NCI-H1694 treated with DMSO at 0.1 percent for 48 hours (cell line): ENCODE data around the gene EDC4.
"Not testable (repeated sequence)": the region's sequence is repeated elsewhere in the genome, so short reads cannot be mapped to it uniquely, and the experiment has no call there.

ENCODE experiments used
- DNase-seq: peaks from one replicate; lab custom pipeline; 2025; lab: John Stamatoyannopoulos, UW

Gene EDC4

DNA sequence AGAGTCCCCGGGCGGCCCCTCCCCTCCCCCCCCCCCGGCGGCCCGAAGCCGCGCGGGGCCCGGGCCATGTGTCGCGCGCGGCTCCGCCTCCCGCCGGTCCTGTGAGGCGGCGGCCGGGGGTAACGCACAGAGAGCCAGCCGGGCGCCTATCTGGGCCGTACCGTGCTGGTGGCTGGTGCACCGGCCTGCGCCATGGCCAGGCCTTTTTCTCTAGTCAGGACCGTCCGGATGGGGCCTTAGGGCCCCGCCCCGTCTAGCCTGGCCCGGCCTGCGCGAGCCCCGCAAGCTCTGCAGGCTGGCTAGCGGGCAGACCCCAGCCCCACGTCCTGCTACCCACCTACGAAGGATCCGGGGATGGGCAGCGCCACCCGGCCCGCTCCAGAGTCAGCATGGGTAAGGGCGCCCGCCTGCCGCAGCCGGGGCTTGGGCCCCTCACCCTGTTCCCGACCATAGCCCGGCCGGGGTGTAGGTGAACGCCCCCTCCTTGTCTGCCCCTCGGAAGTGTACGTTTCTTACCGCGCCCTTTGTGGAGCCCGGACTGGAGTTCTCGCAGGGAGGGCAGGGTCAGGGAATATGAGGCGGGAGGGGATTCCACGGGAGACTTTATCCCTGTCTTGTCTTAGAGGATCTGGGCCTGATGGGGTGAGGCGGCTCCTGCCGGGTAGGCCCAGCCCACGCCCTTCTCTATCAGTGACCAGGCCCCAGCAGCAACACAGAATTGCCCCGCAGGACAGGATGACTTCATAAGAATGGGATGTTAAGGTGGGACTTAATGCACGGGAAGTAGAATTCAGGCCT, 25.6 kb upstream of the EDC4 start, which contains the start of gene CENPT:
Gene CENPT (minus strand): TSS at position 630 of the 798 bp plus-strand sequence. CDS start 13,834 bp downstream, outside the sequence.
- peak; percentile 31 for DNase-seq

DNA sequence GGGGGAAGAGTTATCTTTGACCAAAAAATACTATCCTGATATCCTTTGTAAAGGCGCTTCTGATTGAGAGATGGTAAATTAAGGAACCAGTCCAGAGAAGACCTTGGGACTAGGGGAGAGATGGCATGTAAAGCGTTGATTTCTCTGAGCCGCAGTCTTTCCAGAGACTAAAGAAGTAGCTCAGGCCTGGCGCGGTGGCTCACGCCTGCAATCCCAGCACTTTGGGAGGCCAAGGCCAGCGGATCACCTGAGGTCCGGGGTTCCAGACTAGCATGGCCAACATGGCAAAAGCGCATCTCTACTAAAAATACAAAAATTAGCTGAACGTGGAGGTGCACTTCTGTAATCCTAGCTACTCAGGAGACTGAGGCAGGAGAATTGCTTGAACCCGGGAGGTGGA, 24.7 kb upstream of the EDC4 start:
- no peak for DNase-seq

DNA sequence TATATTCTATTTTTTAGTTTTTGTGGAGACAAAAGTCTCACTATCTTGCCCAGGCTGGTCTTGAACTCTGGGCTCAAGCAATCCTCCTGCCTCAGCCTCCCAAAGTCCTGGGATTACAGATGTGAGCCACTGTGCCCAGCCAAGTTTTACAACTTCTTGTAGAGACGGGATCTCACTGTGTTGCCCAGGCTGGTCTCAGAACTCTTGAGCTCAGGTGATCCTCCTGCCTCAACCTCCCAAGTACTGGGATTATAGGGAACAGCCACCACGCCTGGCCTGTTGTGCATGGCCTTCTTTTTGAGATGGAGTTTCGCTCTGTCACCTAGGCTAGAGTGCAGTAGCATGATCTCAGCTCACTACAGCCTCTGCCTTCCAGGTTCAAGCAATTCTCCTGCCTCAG, 19.2 kb upstream of the EDC4 start:
- DNase-seq: no peak

DNA sequence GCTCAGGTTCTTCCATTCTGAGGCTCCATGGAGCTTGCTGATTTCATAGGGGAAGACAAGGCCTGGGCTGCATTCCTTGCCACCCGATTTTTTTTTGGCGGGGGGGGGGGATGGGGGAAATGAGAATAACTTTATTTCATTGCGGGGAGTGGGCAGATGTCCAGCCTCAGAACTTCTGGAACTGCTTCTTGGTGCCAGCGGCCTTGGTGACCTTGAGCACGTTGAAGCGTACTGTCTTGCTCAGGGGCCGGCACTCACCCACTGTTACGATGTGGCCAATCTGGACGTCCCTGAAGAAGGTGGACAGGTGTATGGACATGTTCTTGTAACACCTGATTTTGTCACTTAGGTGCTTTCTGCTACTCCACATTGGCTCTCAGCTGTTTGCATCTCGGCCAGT, 17.1 kb upstream of the EDC4 start:
- no peak for DNase-seq

DNA sequence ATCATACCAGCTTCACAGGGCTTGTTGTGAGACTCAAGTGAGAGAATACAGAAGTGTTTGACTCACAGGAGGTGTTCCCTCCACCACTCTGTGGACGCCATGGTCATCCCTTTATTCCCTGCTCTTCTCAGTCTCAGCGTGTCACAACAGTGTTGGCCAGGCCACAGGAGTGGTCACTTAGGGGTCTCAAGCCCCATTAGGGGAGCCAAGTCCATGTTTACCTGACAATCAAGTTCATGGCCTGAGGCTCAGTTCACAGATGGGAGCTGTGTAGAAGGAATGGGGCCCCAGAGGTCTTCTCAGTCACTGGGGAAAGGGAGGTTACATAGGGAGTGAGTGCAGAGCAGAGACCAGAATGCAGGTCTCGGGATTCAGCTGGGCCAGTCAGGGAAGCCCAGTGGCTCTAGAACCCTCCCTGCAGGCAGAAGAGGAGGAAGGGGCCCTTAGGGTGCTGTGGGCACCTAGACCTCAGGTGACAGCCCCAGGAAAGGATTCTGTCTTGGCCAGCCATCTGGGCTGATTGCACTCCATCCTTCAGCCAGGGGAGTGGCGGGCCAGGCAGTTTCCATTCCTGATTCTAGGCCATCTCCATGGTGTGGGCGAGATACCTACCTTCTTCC, 15.8 kb upstream of the EDC4 start:
- DNase-seq: no peak

DNA sequence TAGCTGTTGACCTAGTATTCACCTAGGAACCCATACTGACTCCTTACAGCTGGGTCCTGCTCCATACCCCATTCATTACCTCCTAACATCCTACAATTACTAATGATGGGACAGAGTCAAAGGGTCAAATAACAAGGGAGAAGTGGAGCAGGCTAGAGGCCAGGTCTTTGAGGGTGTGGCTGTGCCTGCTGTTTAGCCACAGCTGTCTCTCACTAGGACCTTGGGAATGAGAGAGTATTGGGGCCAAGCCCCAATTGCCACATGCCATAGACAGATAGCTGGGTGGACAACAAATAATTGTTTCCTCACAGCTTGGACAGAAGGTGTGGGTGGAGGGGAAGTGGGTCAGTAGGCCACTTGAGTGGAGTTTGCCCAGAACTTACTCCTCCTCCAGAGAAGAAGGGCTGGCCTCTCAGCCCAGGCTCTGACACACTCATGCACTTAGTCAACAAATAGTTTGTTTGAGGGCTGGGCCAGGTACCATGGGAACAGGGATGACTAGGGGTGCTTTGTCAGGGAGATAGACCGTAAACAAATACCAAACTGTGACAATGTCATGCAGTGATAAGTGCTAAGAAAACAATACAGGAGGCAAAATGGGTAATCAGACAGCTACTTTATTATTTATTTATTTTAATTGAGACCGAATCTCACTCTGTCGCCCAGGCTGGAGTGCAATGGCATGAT, 15.2 kb upstream of the EDC4 start:
- no peak for DNase-seq

DNA sequence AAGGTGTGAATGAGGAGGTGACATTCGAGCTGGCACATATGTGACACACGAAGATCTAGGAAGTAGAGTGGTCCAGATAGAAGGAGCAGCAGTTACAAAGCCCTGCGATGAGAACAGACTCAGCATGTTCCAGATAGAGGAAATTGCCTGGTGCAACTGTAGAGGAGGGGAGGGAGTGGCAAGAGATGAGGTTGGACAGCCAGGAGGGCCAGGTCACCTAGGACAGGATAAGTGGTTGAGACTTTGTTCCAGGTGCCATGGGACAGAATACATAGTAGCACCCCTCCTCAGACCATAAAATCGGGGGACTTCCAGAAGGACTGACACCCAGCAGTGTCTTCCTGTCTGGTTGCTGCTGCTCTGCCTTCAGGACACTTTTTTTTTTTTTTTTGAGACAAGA, 14.4 kb upstream of the EDC4 start:
- DNase-seq: no peak

DNA sequence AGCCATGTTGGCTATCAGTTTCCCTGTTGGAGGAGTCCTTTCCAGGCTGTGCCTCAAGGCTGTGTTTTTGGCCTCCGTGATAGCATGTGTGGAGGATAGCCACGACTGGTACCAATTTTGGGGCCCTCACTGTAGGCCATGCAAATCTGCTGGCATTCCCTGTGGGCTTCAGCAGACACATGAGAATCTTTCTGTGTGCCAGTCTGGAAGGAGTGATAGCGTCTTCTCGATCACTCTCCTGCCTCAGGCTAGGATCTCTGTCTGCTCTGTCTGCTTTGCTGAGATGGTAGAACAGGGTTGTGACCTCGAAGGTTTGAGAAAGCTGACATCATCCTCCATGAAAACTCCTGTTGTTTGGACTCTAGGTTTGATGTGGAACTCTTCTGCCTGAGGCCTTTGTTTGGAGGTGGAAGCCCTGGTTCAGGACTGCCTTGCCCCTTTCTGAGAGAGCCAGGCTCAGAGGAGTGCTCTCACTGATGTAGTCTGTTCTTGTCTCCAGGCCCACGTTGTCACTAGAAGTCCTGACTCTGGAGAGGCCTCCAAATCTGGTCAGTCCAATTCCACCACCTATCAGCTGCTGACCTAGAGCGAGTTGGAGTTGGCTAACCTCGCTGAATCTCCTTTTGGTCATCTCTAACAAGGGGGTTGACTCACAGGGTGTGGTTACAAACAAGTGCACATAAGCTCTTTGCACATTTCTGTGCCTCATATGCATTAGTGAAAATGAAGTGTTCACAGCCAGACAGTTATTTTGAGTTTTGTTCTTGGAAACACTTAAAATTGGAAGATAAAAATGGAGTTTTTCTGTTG, 12.1 kb upstream of the EDC4 start:
- DNase-seq: no peak

DNA sequence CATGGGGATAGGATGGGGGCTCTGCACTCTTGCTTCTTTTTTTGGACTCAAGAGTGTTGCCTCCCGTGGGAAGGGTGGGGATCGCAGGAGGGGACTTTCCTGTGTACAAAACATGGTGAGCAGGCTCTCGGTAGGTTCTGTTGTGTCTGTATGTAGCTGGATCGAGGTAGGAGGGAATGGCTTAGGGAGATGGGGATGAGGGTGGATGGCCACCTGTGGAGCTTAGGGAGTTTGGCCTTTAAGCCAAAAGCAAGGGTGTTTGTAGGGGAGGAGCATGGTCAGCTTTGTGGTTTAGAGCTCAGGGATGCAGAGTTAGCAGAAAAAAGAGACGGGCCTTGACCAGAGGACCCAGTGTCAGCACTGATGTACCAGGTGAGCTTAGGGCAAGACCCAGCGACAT, 11.0 kb upstream of the EDC4 start:
- DNase-seq: no peak

DNA sequence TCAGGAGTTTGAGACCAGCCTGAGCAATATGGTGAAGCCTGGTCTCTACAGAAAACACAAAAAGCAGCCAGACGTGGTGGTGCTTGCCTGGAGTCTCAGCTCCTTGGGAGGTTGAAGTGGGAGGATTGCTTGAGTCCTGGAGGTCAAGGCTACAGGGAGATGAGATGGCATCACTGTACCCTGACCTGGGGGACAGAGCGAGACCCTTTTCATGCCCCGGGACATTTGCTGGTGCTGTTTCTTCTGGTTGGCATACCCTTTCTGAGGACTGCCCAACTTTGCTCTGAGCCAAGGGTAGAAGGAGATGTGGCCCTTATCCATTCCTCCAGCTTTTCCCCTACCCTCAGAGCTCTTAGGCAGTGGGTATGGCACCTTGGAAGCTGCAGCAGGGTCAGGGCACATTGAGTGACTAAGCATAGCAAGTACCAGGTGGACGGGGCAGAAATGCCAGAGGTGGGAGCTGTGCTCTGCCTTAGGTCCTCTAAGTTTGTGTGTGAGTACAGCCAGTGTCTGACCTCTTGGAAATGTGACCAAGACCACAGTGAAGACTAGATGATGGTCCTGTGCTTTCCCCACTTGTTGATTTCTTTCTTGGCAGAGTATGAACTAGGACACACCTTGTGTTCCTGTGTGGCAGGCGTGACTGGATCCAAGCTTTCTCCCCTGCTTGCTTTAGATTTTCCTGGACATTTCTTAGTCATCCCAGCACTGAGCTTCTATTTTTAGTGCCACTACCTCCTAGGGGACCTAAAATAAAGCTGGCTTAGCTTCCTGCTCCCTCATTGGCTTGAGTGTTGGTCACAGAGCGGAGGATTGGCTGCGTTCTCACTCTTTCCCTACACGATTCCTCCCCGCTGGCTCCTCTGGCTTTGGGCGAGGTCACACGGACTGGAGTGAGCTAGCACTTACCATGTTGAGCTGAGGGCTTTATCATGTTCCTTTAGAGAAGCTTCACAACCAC, 9.9 kb upstream of the EDC4 start:
- DNase-seq: no peak

DNA sequence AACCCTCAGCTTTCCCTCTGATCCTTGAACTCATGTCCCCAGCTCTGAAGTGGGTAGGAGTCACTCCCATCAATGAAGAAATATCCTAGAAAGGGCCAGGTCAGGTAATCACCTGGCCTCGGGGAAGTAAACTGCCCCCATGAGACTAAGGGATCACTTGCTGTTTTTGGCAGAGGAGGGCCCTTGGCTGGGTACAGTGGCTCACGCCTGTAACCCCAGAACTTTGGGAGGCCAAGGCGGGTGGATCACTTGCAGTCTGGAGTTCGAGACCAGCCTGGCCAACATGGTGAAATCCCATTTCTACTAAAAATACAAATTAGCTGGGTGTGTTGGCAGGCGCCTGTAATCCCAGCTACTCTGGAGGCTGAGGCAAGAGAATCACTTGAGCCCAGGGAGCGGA, 8.8 kb upstream of the EDC4 start:
- DNase-seq: not testable (repeated sequence)

DNA sequence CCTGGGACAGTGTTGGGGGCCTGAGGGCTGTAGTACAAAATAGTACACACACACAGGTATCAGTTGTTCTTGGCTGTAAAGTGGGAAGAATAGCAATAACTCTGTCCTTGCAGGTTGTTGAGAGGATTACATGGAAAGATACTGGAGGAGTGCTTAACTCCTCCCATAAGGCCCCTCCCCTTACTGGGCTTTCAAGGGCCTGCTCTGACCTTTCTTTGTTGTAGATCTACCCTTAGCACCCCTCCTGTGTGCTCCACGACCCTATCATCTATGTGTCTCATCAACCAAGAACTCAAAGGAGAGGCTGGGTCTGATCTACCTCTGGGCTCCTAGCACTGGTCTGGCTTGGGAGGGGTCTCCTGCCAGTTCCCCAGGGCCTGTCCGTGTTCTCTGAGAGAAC, 8.3 kb upstream of the EDC4 start:
- no peak for DNase-seq

DNA sequence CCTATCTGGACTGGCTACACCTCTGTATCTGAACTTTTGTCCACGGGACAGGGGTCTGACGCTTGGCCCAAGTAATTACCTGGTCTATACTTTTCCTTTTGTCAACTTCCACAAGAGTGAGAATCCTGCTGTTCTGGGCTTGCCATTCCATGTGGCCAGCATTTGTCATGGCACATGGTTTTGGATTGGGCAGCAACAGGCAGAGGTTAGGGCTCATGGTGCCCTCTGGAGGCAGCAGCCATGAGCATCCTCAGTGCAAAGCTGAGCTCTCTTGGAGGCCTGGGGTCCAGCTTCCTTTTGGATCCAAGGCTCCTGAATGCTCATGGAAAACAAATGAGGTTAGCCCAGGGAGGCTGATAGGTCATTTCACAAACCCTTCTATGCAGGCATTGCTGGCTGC, 7.5 kb upstream of the EDC4 start:
- no peak for DNase-seq

DNA sequence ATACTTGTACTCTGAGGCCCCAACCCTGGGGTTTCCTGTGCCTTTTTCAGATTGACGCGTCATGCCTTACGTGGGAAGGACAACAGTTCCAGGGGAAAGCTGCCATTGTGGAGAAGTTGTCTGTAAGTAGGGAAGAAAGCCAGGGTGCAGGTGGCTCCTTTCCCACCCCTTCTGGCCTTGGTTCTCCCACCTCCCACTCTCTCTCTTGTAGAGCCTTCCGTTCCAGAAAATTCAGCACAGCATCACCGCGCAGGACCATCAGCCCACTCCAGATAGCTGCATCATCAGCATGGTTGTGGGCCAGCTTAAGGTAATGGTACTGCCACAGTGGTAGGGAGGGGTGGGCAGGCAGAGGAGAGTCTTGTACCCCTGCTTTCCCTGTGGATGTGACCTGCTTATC, 4.6 kb upstream of the EDC4 start:
- no peak for DNase-seq

DNA sequence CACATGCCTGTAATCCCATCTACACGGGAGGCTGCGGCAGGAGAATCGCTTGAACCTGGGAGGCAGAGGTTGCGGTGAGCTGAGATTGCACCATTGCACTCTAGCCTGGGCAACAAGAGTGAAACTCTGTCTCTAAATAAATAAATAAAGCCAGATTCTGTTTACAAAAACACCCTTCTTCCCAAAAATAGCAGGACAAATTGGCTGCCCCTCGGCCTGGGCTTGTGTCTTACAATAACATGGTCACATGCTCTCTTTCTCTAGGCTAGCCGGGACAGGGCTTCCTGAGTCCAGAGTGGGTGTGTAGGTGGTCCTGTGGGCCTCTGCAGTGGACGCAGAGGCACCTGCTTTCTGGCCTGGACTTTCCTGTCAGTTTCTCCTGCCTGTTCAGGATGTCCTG, 3.2 kb upstream of the EDC4 start:
- DNase-seq: no peak

DNA sequence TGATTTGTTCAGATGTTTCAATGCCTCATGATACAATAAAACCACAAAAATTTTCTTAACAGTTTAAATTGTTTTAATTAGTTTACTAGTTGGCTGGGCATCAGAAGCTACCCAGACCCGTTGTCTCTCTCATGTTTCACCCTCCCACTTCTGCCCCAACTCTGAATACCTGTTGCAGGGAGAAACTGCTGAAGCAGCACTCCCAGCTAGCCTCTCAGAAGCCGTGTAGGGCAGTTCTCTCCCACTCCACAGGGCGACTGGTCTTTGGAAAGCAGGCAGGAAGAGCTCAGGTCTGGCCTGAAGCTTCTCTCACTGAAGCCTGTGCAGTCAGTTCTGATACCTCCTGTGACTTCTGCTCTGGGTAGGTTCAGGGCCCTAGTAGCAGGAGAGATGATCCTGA, 1.6 kb upstream of the EDC4 start:
- no peak for DNase-seq

DNA sequence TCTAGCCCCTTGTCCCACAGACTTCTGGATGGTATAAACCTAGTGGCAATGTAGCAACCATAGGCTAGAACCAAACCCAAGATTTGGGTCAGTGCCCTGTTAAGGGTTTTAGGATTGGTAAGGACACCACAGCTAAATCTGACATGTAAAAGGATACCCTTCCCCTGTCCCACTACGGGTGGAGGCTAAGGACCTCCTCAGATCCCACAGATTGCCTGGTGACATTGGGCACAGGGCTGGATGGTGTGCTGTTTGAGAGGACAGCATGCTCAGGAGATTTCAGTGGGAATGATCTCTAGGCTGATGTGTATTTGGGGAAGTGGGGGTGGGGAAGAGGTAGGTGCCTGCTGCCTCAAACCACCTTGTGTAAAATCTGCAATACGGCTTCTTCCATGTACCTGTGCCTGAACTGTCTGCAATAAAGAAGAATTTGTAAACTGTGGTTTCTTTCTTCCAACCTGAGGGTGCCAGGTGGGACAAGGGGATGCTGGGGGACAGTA, 671 bp upstream of the EDC4 start:
- no peak for DNase-seq

DNA sequence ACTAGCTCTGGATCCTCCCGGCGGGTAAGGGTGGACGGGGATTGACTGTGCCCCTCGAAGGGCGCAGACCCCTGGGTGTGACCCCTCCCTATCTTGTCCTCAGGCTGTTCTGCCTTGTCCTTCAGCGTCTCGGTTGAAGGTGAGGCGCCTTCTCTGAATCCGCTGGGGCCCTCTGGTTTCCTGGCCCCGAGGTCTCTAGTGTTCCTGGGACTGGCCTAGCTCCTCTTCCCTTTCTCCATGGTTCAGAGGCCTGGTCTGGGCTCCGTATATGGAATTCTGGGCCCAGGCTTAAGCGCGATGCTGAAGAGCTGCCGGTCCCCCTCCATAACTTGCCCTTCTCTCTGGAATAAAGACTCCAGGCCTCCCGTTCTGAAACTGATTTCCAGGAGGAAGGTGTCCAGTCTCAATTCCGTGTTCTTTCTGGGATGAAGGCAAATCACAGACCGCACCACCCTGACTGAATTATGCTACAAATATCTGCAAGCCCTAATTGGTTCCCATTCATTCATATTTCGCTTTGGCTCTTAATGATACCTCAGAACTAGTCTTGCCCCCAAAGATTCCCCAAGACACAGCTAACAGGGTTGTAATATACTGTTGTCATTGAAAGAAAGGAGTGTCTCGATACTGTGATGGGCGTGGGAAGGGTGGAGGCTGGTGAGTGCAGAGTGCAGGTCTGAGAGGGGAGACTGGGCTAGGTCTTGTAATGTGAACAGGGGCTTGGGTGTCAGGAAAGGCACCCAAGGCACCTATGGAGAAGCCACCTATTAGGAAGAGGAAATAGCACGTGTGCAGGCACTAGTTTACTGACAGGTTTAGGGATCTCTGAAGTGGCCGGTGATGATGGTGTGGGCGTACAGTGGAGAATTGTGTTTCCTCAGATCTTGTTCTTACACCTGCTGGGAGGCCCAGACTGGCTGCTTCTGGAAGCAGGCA, 851 bp downstream of the EDC4 start:
- no peak for DNase-seq

DNA sequence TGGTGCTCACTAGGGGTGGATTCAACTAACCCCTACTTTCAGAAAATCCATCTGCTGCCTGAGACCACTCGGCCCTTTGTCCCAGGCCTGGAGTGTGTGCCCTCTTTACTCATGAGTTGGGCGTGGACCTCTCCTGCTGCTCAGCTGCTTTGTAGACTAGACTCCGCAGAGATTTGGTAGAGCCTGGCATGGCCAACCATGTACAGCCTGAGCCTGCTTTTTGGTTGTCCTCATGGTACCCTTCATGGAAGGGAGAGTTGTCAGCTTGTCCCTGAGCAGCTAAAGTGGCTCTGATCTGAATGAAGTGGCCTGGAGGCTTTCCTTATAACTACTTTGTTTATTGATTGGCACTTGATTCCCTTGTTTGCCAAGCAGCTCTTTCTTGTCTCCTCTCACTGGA, 1.5 kb downstream of the EDC4 start:
- DNase-seq: no peak

DNA sequence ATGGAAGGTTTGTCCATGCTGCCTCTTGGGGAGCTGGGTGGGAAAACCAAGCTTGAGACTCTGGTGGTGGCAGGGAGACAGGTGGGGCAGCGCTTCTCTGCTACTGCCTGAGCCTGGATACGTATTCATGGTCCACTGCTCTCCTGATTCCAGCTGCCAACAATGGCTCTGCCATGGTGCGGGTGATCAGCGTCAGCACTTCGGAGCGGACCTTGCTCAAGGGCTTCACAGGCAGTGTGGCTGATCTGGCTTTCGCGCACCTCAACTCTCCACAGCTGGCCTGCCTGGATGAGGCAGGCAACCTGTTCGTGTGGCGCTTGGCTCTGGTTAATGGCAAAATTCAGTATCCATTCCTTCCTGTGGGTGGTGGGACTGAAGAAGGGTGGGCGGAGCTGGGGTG, 4.2 kb downstream of the EDC4 start:
- no peak for DNase-seq
